Activated CD4-positive, alpha-beta T cell treated with anti-CD3 and anti-CD28 coated beads, Interleukin-2, Interleukin-4, amounts not matched to agents 100 ng/mL and 50 ng/mL, durations not matched to agents 16 hours and 8 hours (primary cell): ENCODE data around the gene TMEM214.

Experiments used
- DNase-seq: peaks from one replicate; pipeline ENCODE4 v3.0.0-alpha.2; 2020; ENCODE audit warnings: low spot score

The TMEM214 gene

DNA sequence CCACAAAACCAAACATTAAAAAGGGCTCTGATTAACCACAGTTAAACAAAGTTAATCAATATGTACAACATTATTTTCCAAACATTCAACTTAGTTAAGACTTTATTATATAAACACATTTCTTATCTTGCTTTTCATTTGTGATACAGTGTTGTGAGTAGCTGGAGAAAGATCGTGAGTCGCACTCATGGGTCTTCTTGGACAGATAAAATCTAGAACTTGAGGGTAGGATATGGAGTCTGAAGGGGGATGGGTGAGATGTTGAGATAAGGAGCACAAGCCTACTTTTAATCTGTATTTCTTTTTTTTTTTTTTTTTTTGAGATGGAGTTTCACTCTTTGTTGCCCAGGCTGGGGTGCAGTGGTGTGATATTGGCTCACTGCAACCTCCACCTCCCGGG, 22.6 kb upstream of the TMEM214 start:
- DNase-seq, result no peak

- DNase-seq, result no peak
Measured at GRCh38 chr2:27013738-27014137, 19.0 kb upstream of the TMEM214 start.

GRCh38 chr2:27014771-27015433, 17.9 kb upstream of the TMEM214 start:
- DNase-seq, result no peak

- peak; percentile 53 for DNase-seq
Measured at GRCh38 chr2:27016801-27017325, 15.9 kb upstream of the TMEM214 start.

- DNase-seq, result no peak
Measured at GRCh38 chr2:27018142-27018541, 14.6 kb upstream of the TMEM214 start.

DNA sequence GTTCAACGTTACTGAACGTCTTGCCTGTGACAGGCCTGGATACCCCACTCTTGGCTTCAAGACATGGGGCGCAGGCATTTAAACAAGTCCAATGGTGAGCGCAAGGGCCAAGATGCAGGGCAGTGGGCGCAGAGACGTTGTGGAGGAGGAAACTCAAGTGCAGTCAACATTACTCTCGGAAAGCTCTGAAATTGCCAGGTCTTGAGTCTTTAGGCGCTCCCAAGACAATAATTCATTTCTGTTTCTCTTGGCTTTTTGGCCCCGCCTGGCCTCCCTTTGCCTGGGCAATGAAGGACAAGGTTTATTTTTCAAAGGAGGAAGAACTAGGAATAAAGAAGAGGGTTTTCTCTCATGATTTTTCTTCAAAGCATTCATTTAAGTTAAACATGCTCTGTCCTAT, 13.3 kb upstream of the TMEM214 start:
- no peak for DNase-seq

GRCh38 chr2:27019931-27020855, 12.6 kb upstream of the TMEM214 start:
- DNase-seq, result no peak

GRCh38 chr2:27021253-27022049, 11.3 kb upstream of the TMEM214 start:
- no peak for DNase-seq

- DNase-seq, result no peak
Measured at GRCh38 chr2:27023740-27024139, 9.0 kb upstream of the TMEM214 start.

- DNase-seq, result no peak
Measured at GRCh38 chr2:27024188-27024587, 8.6 kb upstream of the TMEM214 start.

- DNase-seq, result no peak
Measured at GRCh38 chr2:27024812-27025211, 8.0 kb upstream of the TMEM214 start.

DNA sequence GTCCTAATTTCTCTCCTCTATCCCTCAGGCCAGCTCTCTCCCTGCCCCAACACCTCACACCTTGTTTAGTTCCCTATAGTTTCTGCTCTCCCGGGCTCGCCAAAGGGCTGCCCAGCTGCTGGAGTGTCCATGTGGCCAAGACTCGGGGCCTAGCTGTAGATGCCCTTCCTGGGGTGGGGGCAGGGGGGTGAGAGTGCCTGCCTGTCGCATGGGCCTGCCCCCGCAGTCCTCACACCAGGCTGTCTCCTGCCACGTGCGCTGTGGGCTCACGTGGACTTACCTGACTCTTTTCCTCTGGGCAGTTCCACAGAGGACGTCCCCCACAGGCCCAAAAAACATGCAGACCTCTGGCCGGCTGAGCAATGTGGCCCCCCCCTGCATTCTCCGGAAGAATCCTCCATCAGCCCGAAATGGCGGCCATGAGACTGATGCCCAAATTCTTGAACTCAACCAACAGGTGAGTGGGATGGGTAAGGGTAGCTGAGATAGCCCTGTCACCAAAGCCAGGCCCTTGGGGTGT, 7.4 kb upstream of the TMEM214 start:
- no peak for DNase-seq

DNA sequence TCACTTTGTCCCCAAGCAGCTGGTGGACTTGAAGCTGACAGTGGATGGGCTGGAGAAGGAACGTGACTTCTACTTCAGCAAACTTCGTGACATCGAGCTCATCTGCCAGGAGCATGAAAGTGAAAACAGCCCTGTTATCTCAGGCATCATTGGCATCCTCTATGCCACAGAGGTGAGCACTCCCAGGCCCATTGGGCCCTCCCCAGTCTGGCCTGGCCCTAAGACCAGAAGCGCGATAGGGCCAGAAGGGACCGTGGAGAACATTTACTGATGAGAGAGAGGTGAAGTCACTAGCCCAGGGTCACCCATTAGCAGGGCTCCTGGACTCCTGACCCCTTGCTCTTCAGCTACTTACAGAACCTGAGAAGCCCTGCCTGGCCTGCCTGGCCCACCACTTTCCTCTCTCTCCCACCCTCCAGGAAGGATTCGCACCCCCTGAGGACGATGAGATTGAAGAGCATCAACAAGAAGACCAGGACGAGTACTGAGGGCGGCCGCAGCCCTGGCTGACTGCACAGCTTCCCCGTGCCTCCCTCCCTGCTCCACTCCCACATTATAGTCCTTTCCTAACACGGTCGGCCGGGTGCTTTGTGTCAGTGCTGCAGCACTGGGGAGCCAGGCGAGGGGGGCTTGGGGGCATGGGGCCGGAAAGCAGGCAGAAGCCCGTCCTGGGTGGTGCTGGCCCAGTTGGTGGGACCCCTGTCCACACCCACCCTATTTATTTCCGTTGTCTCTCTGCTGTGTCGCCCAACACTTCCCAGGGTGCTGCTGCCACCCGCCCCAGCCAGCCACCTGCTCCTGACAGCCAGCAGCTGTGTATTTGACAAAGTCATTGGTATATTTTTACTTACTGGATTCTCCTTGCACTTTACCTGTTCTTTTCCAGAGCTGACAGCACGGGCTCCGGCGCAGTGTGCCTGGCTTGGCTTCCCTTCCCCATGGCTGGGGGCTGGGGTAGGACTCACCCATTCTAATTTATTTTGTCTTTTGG, 6.6 kb upstream of the TMEM214 start:
- DNase-seq, result no peak

GRCh38 chr2:27027211-27027651, 5.5 kb upstream of the TMEM214 start:
- no peak for DNase-seq

GRCh38 chr2:27029051-27029450, 3.7 kb upstream of the TMEM214 start:
- DNase-seq, result no peak

GRCh38 chr2:27033253-27033852, 588 bp downstream of the TMEM214 start:
- no peak for DNase-seq

DNA sequence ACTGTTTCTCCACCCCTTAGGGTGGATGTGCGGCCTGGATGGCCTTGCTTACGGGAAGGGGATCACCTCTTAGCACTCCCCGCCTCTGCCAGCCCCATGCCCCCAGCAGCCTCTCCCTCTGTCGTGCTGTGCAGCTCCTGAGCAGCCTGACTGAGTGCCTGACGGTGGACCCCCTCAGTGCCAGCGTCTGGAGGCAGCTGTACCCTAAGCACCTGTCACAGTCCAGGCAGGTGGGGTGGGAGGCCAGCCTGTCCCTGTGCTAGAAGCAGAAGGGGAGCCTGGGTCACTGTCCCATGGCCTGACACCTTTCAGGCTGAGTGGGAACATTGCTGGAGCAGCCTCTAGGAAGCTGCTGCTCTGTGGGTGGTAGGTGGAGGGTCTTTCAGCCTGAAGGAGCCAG, 5.2 kb downstream of the TMEM214 start:
- DNase-seq, result no peak

GRCh38 chr2:27038631-27039339, 6.0 kb downstream of the TMEM214 start:
- DNase-seq, result no peak

DNA sequence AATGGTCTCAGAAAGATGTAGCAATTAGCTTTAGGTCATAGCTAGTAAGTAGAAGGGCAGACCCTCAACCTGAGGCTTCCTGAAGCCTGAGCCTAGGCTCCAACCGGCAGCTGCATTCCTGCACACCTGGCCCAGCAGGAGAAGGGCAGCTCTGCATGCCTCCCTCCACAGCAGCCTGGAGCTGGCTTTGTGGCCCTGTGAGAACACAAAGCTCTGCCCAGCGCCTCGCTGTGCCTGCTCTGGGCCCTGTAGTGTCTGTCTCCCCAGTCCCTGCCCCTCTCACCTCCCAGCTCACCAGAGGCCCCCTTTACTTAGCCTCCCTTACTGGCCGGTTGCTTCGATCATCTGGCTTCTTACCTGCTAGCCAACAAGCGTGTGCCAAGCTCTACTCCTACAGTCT, 6.7 kb downstream of the TMEM214 start:
- no peak for DNase-seq

GRCh38 chr2:27039871-27040270, 7.1 kb downstream of the TMEM214 start:
- no peak for DNase-seq
